Measurements from ENCODE around the gene WBP2. TPM values are rescaled to one million over a fixed set of nuclear protein-coding genes. Genes with fewer than 3 reads are reported as not detected.

Gene WBP2
- total and polyA plus RNA-seq, 9 of the 15 experiments (the other 6 are each of a cell fraction or from before 2014, with no cell fraction given), result 2.2 to 74.3 (median 20.0) TPM

DNA sequence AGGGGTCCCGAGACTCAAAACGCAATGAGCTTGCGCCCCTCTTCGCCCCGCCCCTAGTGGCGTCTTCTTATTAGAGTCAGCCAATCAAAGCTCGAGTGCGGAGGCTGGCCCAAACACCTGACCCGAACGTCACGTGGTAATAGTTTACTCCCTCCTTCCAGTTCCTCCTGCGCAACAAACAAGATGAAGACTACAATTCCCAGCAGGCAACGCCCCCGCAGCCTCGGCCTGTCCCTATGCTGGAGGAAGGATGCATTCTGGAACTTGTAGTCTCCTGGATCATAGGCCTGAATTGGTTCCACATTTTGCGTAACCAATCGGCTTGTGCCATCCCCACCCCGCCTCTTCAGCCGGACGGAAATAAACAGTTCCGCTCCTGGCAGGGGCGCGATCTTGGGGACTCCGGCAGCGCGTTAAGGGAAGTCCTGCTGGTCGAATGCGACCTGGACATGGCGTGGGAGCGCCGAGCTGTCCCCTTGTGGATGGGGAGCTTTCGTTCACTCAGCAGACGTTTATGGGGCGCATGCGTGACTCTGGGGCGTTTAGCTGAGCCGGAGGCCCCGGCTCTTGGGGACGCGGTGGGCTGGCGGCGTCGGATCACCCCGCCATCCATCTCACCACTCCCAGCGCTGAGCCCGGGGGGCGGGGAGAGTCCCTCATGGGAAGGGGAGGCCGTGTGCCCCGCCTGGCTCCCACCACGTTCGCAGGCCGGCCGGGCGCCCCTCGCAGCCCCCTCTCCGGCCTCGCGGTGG lies at the start of gene WBP2 (continued):
- no peak for TF ChIP-seq NR0B1 (IDR thresholded peaks at IDR 0.05; ENCODE audit: partially characterized antibody)
- peak; percentile 93 to 94 for TF ChIP-seq MNT (conservative IDR thresholded peaks at IDR 0.05)
- TF ChIP-seq, protein P1, sequence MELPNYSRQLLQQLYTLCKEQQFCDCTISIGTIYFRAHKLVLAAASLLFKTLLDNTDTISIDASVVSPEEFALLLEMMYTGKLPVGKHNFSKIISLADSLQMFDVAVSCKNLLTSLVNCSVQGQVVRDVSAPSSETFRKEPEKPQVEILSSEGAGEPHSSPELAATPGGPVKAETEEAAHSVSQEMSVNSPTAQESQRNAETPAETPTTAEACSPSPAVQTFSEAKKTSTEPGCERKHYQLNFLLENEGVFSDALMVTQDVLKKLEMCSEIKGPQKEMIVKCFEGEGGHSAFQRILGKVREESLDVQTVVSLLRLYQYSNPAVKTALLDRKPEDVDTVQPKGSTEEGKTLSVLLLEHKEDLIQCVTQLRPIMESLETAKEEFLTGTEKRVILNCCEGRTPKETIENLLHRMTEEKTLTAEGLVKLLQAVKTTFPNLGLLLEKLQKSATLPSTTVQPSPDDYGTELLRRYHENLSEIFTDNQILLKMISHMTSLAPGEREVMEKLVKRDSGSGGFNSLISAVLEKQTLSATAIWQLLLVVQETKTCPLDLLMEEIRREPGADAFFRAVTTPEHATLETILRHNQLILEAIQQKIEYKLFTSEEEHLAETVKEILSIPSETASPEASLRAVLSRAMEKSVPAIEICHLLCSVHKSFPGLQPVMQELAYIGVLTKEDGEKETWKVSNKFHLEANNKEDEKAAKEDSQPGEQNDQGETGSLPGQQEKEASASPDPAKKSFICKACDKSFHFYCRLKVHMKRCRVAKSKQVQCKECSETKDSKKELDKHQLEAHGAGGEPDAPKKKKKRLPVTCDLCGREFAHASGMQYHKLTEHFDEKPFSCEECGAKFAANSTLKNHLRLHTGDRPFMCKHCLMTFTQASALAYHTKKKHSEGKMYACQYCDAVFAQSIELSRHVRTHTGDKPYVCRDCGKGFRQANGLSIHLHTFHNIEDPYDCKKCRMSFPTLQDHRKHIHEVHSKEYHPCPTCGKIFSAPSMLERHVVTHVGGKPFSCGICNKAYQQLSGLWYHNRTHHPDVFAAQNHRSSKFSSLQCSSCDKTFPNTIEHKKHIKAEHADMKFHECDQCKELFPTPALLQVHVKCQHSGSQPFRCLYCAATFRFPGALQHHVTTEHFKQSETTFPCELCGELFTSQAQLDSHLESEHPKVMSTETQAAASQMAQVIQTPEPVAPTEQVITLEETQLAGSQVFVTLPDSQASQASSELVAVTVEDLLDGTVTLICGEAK (IDR thresholded peaks at IDR 0.05), result peak; percentile 77
- TF ChIP-seq, protein P1 (CRISPR knock-in tag; IDR thresholded peaks at IDR 0.05), result no peak
- TF ChIP-seq KDM5B (IDR thresholded peaks at IDR 0.05; ENCODE audit: insufficient replicate concordance, low read depth, low read length), result peak; percentile 66
- peak; percentile 66; the same call in 1 of the 2 replicates for TF ChIP-seq LARP7 (IDR thresholded peaks at IDR 0.05)
- no peak for TF ChIP-seq ILK (tag; IDR thresholded peaks at IDR 0.05; ENCODE audit: borderline replicate concordance, low read depth)
- TF ChIP-seq FOXO4 (CRISPR knock-in tag; IDR thresholded peaks at IDR 0.05), result no peak
- TF ChIP-seq CREM (IDR thresholded peaks at IDR 0.05; ENCODE audit: low read depth), result peak; percentile 87
- peak; percentile 79 for TF ChIP-seq CEBPB (tag; IDR thresholded peaks at IDR 0.05)

All from K562 (cell line).